Left colon (tissue), 2 donors: ENCODE results near the gene GSK3B. TPM values are rescaled to one million over a fixed set of nuclear protein-coding genes. Genes with fewer than 3 reads are reported as not detected.

Experiments used
- ATAC-seq: fragments of 200-7000 bp; cut with Tn5 transposase; one replicate; pipeline ENCODE4 v1.9.1; 2020; ENCODE audit warnings: mild to moderate bottlenecking, moderate library complexity
- DNase-seq, 2 donors: peaks; one replicate each; pipeline ENCODE4 v3.0.0-alpha.2; 2020
- intact Hi-C, 2 donors: fragments of 100-400 bp; cut with DNase I in 1 of 2; cut with micrococcal nuclease in 1 of 2; formaldehyde crosslinking; loops; one replicate each; pipeline versions ENCODE4 v1.11.2 to v1.14.0; 2022; cut with DNase I, micrococcal nuclease
- total RNA-seq, 2 donors: library from RNA; stranded (reverse); fragmentation: NEBNext Ultra II Directional; extraction: Animal tissue kit (Norgen Biotek cat#: 25700); gene quantifications; one replicate each; pipeline ENCODE4 v1.2.1, GENCODE V29; 2021
- donor health status: DM: no; HTN: no; CAD: no.
- donor health status: DM: yes; HTN: yes; CAD: no.

The GSK3B gene
- total RNA-seq, 2 donors from 2014 or later = 39.3 to 47.5 TPM

DNA sequence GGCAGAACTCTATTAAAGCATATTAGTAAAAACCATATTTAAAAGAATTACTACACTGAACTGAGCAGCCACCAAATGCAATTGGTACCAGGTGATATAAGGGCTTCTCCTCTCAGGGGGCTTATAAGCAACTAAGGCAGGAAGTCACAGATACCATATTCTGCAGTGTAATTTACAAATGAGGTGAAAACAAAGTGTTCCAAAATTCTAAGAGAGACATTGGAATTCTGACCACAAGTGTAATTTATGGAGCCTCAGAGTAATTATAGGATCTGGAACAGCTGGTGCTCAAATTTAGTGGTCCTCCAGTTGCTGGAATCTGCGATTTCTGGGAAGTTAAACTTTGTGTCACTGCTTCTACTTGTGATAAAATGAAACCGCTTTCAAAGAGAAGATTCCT is 315.4 kb downstream of the GSK3B start:
- ATAC-seq (no peak), DNase-seq (no peak)
- intact Hi-C loops = no loop called here

DNA sequence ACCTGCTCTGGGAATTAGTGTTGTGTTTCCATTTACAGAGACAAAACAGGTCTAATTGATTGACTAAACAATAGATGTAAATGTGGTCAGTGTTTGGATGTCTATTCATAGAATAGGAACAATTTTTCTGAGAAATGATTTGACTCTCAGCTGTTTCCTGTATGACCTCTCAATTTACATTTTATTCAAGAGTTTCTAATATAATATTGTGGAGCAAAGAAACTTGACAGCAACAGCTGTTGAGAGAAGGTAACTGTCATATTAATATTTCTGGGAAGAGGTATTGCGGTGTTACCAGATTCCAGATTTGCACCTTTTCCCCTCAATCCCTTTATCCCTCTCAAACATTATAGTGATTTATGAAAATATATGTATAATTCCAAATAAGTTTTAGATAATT is 316.1 kb downstream of the GSK3B start:
- intact Hi-C loops = no loop called here
- DNase-seq (no peak), ATAC-seq (no peak)

DNA sequence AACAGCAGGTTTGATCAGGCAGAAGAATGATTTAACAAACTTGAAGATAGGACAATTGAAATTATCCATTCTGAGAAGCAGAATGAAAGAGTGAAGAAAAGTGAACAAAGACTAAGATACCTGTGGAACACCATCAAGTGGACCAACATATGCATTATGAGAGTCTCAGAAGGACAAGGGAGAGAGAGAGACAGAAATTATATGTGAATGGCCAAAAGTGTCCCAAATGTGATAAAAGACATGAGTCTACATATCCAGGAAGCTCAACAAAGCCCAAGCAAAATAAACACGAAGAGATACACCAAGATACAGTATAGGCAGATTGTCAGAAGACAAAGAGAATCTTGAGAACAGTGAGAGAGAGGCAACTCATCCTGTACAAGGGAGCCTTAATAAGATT is 317.9 kb downstream of the GSK3B start:
- intact Hi-C loops = no loop called here
- DNase-seq = no peak
- no peak for ATAC-seq

DNA sequence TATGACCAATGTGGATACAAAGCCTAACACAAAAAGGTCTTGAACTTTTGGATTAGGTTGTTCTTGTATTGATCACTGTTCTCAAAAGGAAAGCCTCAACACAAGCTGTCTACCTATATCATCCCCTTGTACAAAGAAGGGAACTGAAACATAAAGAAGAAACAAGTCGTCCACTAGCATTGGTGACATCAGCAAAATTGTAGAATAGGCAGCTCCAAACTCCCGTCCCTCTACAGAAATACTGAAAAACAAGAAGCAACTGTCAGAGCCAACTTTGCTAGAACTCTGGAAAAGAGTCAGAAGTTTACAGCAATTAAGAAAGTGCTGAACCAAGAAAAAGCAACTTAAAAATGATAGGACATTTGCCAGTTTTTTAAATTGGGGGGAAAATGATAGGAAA is 319.8 kb downstream of the GSK3B start:
- ATAC-seq (no peak), DNase-seq (no peak)
- intact Hi-C loops = no loop called here

Other genes starting within 250 kb of the GSK3B start
- gene GPR156, start 190.8 kb upstream of the GSK3B start, total RNA-seq = under 1 TPM in 1 of 2 donors, not detected in 1; 0.22 TPM